ENCODE measurements around the gene ITGA7.

DNA sequence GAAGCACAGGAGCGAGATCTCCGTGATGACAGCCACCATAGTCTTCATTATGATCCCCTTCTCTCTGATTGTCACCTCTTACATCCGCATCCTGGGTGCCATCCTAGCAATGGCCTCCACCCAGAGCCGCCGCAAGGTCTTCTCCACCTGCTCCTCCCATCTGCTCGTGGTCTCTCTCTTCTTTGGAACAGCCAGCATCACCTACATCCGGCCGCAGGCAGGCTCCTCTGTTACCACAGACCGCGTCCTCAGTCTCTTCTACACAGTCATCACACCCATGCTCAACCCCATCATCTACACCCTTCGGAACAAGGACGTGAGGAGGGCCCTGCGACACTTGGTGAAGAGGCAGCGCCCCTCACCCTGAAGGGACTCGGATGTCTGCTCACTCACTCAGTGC lies 70.2 kb downstream of the ITGA7 start:
- TF ChIP-seq, protein P1, sequence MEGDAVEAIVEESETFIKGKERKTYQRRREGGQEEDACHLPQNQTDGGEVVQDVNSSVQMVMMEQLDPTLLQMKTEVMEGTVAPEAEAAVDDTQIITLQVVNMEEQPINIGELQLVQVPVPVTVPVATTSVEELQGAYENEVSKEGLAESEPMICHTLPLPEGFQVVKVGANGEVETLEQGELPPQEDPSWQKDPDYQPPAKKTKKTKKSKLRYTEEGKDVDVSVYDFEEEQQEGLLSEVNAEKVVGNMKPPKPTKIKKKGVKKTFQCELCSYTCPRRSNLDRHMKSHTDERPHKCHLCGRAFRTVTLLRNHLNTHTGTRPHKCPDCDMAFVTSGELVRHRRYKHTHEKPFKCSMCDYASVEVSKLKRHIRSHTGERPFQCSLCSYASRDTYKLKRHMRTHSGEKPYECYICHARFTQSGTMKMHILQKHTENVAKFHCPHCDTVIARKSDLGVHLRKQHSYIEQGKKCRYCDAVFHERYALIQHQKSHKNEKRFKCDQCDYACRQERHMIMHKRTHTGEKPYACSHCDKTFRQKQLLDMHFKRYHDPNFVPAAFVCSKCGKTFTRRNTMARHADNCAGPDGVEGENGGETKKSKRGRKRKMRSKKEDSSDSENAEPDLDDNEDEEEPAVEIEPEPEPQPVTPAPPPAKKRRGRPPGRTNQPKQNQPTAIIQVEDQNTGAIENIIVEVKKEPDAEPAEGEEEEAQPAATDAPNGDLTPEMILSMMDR (IDR thresholded peaks at IDR 0.05; ENCODE audit: control extremely low read depth in 1 of 3, insufficient read depth in 1 of 3, low read depth in 1 of 3, low read length in 3 of 3) = no peak
- TF ChIP-seq POLR2A (IDR thresholded peaks at IDR 0.05; ENCODE audit: control extremely low read depth in 1 of 2, low read depth in 2 of 2, low read length in 2 of 2) = no peak
- TF ChIP-seq RFX5 (IDR thresholded peaks at IDR 0.05; ENCODE audit: borderline replicate concordance, low read depth, low read length) = no peak
- TF ChIP-seq TBP (IDR thresholded peaks at IDR 0.05; ENCODE audit: low read depth, low read length) = no peak
- no peak for TF ChIP-seq EZH2 (IDR thresholded peaks at IDR 0.05; ENCODE audit: low read depth, low read length, severe bottlenecking)
- TF ChIP-seq GABPA (IDR thresholded peaks at IDR 0.05; ENCODE audit: borderline replicate concordance, insufficient read depth, low read length) = no peak
- no peak for TF ChIP-seq JUND (IDR thresholded peaks at IDR 0.05; ENCODE audit: low read length)
- TF ChIP-seq, protein P2, sequence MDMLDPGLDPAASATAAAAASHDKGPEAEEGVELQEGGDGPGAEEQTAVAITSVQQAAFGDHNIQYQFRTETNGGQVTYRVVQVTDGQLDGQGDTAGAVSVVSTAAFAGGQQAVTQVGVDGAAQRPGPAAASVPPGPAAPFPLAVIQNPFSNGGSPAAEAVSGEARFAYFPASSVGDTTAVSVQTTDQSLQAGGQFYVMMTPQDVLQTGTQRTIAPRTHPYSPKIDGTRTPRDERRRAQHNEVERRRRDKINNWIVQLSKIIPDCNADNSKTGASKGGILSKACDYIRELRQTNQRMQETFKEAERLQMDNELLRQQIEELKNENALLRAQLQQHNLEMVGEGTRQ (IDR thresholded peaks at IDR 0.05; ENCODE audit: low read length) = no peak
- TF ChIP-seq, protein P3, sequence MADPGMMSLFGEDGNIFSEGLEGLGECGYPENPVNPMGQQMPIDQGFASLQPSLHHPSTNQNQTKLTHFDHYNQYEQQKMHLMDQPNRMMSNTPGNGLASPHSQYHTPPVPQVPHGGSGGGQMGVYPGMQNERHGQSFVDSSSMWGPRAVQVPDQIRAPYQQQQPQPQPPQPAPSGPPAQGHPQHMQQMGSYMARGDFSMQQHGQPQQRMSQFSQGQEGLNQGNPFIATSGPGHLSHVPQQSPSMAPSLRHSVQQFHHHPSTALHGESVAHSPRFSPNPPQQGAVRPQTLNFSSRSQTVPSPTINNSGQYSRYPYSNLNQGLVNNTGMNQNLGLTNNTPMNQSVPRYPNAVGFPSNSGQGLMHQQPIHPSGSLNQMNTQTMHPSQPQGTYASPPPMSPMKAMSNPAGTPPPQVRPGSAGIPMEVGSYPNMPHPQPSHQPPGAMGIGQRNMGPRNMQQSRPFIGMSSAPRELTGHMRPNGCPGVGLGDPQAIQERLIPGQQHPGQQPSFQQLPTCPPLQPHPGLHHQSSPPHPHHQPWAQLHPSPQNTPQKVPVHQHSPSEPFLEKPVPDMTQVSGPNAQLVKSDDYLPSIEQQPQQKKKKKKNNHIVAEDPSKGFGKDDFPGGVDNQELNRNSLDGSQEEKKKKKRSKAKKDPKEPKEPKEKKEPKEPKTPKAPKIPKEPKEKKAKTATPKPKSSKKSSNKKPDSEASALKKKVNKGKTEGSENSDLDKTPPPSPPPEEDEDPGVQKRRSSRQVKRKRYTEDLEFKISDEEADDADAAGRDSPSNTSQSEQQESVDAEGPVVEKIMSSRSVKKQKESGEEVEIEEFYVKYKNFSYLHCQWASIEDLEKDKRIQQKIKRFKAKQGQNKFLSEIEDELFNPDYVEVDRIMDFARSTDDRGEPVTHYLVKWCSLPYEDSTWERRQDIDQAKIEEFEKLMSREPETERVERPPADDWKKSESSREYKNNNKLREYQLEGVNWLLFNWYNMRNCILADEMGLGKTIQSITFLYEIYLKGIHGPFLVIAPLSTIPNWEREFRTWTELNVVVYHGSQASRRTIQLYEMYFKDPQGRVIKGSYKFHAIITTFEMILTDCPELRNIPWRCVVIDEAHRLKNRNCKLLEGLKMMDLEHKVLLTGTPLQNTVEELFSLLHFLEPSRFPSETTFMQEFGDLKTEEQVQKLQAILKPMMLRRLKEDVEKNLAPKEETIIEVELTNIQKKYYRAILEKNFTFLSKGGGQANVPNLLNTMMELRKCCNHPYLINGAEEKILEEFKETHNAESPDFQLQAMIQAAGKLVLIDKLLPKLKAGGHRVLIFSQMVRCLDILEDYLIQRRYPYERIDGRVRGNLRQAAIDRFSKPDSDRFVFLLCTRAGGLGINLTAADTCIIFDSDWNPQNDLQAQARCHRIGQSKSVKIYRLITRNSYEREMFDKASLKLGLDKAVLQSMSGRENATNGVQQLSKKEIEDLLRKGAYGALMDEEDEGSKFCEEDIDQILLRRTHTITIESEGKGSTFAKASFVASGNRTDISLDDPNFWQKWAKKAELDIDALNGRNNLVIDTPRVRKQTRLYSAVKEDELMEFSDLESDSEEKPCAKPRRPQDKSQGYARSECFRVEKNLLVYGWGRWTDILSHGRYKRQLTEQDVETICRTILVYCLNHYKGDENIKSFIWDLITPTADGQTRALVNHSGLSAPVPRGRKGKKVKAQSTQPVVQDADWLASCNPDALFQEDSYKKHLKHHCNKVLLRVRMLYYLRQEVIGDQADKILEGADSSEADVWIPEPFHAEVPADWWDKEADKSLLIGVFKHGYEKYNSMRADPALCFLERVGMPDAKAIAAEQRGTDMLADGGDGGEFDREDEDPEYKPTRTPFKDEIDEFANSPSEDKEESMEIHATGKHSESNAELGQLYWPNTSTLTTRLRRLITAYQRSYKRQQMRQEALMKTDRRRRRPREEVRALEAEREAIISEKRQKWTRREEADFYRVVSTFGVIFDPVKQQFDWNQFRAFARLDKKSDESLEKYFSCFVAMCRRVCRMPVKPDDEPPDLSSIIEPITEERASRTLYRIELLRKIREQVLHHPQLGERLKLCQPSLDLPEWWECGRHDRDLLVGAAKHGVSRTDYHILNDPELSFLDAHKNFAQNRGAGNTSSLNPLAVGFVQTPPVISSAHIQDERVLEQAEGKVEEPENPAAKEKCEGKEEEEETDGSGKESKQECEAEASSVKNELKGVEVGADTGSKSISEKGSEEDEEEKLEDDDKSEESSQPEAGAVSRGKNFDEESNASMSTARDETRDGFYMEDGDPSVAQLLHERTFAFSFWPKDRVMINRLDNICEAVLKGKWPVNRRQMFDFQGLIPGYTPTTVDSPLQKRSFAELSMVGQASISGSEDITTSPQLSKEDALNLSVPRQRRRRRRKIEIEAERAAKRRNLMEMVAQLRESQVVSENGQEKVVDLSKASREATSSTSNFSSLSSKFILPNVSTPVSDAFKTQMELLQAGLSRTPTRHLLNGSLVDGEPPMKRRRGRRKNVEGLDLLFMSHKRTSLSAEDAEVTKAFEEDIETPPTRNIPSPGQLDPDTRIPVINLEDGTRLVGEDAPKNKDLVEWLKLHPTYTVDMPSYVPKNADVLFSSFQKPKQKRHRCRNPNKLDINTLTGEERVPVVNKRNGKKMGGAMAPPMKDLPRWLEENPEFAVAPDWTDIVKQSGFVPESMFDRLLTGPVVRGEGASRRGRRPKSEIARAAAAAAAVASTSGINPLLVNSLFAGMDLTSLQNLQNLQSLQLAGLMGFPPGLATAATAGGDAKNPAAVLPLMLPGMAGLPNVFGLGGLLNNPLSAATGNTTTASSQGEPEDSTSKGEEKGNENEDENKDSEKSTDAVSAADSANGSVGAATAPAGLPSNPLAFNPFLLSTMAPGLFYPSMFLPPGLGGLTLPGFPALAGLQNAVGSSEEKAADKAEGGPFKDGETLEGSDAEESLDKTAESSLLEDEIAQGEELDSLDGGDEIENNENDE (IDR thresholded peaks at IDR 0.05; ENCODE audit: insufficient replicate concordance, low read length) = no peak
- TF ChIP-seq BACH1 (IDR thresholded peaks at IDR 0.05; ENCODE audit: low read length) = no peak
- TF ChIP-seq TAF1 (IDR thresholded peaks at IDR 0.05; ENCODE audit: low read depth, low read length) = no peak
- no peak for TF ChIP-seq EGR1 (IDR thresholded peaks at IDR 0.05; ENCODE audit: borderline replicate concordance, low read depth, low read length)
- TF ChIP-seq CEBPB (IDR thresholded peaks at IDR 0.05; ENCODE audit: low read depth, low read length) = no peak
- no peak for TF ChIP-seq MAFK (IDR thresholded peaks at IDR 0.05; ENCODE audit: low read depth, low read length)
